Fibroblast of the aortic adventitia (primary cell): ENCODE measurements around the gene PIK3C3. TPM values are rescaled to one million over a fixed set of nuclear protein-coding genes. Genes with fewer than 3 reads are reported as not detected.

Experiments used
- DNase-seq: peaks from one replicate; pipeline ENCODE4 v3.0.0-alpha.2; 2010; ENCODE audit warnings: low read depth
- H3K4me3 ChIP-seq: 2 replicates; pipeline ENCODE4 v1.5.1; 2011; ENCODE audit warnings: low read depth, mild to moderate bottlenecking, control low read depth, low read length, moderate library complexity
- total RNA-seq: library from RNA; depleted of rRNA; stranded (reverse); fragments of >200 nt; gene quantifications from 2 replicates; pipeline ENCODE4 v1.2.3, GENCODE V29; 2012; ENCODE audit warnings: low replicate concordance
- TF ChIP-seq, protein P1 (sequence below): IDR thresholded peaks from 2 replicates; pipeline ENCODE4 v1.5.1; 2011; ENCODE audit warnings: mild to moderate bottlenecking, low read length, control low read depth, inconsistent platforms; ENCODE audit not compliant: insufficient read depth

PIK3C3 gene
- total RNA-seq, 1 donor, result 51.2 TPM

DNA sequence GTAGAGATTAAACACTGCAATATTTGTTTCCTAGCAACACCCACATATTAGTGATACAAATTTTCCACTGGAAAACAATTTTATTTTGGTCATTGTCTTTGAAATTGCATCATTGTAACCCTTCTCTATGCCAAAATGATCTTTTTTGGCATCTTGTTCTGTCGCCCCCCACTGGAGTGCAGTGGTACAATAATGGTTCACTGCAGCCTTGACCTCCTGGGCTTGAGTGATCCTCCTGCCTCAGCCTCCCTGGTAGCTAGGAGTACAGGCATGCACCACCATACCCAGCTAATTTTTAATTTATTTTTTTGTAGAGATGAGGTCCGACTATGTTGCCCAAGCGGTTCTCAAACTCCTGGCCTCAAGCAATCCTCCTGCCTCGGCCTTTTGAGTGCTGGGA is 117.4 kb downstream of the PIK3C3 start:
- no peak overlapping the region for H3K4me3 ChIP-seq
- no peak for DNase-seq
- TF ChIP-seq, protein P1, sequence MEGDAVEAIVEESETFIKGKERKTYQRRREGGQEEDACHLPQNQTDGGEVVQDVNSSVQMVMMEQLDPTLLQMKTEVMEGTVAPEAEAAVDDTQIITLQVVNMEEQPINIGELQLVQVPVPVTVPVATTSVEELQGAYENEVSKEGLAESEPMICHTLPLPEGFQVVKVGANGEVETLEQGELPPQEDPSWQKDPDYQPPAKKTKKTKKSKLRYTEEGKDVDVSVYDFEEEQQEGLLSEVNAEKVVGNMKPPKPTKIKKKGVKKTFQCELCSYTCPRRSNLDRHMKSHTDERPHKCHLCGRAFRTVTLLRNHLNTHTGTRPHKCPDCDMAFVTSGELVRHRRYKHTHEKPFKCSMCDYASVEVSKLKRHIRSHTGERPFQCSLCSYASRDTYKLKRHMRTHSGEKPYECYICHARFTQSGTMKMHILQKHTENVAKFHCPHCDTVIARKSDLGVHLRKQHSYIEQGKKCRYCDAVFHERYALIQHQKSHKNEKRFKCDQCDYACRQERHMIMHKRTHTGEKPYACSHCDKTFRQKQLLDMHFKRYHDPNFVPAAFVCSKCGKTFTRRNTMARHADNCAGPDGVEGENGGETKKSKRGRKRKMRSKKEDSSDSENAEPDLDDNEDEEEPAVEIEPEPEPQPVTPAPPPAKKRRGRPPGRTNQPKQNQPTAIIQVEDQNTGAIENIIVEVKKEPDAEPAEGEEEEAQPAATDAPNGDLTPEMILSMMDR, result no peak

DNA sequence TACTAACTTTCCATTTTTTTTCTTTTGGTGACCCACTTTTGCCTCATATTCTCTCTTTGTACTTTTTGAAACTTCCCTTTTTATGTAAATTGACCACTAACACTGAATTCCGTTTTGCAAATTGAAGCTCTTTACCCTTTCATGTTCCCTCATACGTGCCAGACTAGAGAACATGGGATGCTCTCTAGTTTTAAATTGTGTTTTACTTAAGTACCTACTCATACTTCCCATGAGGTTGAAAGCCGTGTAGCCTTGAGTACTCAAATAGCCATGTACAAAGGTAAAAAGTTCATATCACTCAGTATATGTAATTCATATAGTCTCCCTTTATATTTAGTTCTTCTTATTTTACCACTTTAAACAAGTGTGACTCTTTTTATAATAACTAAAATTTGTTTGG is 119.7 kb downstream of the PIK3C3 start:
- no peak for DNase-seq
- TF ChIP-seq, protein P1, result no peak
- H3K4me3 ChIP-seq, result no peak overlapping the region

DNA sequence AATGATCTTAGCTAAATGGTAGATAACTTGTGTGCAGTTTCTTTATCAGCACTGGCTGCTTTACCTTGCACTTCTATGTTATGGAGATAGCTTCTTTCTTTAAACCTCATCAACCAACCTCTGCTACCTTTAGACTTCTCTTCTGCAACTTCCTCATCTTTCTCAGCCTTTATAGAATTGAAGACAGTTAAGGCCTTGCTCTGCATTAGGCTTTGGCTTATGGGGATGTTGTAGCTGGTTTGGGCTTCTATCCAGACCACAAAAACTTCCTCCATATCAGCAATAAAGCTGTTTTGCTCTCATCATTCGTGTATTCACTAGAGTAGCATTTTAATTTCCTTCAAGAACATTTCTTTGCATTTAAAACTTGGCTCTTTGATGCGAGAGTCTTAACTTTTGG is 123.7 kb downstream of the PIK3C3 start:
- no peak overlapping the region for H3K4me3 ChIP-seq
- TF ChIP-seq, protein P1, result no peak
- peak; percentile 66 for DNase-seq

DNA sequence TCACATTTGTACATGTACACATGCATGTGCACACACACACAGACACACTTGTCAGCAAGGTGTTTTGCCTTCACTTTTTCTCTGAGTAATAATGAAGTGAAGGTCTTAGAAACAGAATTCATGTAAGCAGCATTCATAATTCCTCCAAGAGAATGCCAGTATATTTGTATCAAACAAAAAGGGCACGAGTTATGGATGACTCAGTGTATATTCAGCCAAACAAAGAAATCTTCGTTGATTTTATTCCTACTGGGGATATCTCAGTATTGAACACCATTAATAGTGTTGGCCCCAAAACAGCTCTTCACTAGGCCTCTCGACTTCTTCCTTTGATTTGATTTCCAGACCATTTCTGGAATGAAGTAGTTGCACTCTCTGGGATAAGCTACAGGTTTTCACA is 125.3 kb downstream of the PIK3C3 start:
- TF ChIP-seq, protein P1, result no peak
- peak; percentile 32 for DNase-seq

DNA sequence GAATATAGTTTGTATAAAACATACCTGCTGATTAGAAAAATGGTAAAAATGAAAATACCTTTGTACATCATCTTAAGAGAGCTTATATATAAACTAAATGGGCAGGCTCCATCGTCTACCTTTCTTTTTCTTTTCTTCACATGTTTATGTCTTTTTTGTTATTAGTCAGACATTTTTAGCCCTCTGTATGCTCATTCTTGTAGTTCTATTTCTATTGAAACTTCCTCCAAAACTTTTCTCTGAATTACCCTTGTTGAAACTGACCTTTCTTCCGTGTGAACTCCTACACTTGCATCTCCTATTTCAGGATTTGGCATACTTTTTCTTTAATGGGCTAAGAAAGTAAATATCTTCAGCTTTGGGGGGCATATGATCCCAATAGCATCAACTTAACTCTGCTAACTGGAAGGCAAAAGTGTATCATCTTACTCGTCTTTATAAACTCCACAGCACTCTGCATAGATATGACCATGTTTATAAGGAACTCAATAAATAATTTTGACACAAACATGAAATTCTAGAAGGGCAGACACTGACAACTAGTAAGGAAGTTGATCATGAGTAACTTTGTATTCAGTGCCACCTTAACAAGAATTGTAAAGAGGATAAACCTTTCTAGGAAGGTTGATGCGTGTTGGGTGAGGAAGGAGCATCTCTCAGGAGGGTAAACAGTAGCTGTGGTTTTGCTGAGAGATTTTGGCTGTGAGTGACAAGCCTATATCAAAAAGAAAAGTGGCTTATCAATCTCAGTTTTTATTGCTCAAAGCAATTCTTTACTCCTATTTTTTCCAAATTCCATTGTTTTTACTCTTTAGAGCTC is 127.6 kb downstream of the PIK3C3 start:
- TF ChIP-seq, protein P1, result no peak
- H3K4me3 ChIP-seq, result no peak overlapping the region
- no peak for DNase-seq

More for the DNA sequence above, 125.3 kb downstream of the PIK3C3 start:
- H3K4me3 ChIP-seq, result no peak overlapping the region

DNA sequence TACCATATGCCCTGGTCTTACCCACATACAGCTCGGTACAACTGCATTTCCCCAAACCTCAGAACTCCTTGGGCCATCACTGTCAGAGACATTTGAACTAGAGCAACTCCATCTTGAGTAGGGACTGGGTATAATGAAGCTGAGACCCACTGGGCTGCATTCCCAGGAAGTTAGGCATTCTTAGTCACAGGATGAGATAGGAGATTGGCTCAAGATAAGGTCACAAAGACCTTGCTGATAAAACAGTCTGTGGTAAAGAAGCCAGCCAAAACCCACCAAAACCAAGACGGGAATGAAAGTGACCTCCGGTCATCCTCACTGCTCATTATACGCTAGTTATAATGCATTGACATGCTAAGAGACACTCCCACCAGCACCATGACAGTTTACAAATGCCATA is 131.3 kb downstream of the PIK3C3 start:
- peak; percentile 65 for DNase-seq
- TF ChIP-seq, protein P1, result no peak
- no peak overlapping the region for H3K4me3 ChIP-seq
